AG09309 (cell line): ENCODE results near the gene SPESP1.

Source experiments
- DNase-seq: peaks from one replicate; pipeline ENCODE4 v3.0.0-alpha.2; 2010; ENCODE audit warnings: low read depth
- H3K4me3 ChIP-seq: 2 replicates; pipeline ENCODE4 v1.5.1; 2011; ENCODE audit warnings: mild to moderate bottlenecking, low read depth, low read length, moderate library complexity; ENCODE audit not compliant: control insufficient read depth
- TF ChIP-seq, protein P1 (sequence below): IDR thresholded peaks from 2 replicates; pipeline ENCODE4 v1.5.1; 2011; ENCODE audit warnings: mild to moderate bottlenecking, low read depth, low read length, inconsistent platforms; ENCODE audit not compliant: insufficient read depth, control insufficient read depth; ENCODE audit errors: missing control alignments

SPESP1 gene

DNA sequence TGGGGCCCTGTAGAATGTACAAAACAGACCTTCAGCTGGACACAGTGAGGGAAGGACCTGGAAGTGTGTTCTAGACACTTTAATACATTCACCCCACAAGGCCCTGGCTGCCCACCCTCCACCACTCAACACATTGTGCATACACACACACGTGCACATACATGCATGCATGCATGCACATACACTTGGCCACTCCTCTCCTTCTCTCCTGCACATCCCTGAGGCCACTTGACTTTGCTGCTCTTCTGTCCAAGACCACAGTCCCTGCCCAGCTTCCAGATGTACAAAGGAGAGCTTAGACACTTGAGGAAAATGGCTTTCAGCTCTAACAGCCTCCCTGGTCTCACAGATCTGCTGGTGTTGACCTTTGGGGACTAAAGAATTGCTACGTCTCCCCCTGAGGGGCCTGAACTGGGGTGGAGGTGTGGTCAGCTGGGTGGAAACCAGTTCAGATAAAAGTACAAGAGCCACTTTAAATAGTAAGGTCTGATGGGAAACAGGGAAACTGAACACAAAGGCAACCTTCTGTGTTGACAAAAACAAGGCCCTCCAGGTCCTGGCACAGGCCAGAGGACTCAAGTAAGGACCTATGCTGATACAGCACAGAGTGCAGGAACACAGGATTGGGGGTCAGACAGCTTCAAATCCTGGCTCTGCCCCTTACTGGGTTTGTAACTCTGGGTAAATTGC, 59.4 kb downstream of the SPESP1 start:
- no peak overlapping the region for H3K4me3 ChIP-seq
- TF ChIP-seq, protein P1, sequence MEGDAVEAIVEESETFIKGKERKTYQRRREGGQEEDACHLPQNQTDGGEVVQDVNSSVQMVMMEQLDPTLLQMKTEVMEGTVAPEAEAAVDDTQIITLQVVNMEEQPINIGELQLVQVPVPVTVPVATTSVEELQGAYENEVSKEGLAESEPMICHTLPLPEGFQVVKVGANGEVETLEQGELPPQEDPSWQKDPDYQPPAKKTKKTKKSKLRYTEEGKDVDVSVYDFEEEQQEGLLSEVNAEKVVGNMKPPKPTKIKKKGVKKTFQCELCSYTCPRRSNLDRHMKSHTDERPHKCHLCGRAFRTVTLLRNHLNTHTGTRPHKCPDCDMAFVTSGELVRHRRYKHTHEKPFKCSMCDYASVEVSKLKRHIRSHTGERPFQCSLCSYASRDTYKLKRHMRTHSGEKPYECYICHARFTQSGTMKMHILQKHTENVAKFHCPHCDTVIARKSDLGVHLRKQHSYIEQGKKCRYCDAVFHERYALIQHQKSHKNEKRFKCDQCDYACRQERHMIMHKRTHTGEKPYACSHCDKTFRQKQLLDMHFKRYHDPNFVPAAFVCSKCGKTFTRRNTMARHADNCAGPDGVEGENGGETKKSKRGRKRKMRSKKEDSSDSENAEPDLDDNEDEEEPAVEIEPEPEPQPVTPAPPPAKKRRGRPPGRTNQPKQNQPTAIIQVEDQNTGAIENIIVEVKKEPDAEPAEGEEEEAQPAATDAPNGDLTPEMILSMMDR: no peak
- no peak for DNase-seq

DNA sequence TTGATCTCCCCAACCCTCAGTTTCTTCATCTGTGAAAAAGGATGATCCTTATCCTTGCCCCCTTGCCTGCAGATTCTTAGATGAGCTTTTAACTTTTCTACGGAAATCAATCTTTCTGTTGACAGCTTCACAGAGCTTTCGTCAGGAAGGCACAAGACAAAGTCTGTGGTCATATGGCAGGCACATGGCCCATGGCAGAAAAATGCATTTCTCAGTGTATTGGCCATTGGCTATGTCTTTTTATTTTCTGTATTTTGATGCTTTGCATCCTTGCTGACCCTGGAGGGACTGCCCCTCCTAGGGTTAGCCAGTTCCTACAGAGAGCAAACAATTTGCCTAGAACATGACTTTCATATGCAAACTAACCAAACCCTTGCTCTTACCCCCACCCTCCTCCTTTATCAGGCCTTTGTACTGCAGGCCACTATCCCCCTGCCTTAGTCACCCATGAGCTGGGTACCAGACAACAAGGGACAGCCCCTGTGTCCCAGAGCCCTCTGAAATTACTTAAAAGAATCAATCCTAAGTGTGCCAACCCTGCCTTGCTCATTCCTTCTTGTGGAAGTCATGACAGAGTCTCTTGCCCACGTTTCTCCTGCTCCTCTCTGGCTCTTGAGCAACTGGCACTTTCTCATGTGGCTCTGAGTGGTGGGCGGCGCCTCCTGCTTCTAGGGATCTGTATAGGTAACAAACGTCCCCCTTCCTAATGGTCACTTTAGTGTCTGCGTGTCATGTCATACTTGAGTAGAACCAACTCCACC, 60.1 kb downstream of the SPESP1 start:
- H3K4me3 ChIP-seq: no peak overlapping the region
- DNase-seq: no peak
- TF ChIP-seq, protein P1: no peak

- TF ChIP-seq, protein P1: no peak
- no peak overlapping the region for H3K4me3 ChIP-seq
- DNase-seq: no peak
These were observed 60.7 kb downstream of the SPESP1 start for GRCh38 chr15:68990992-68991500.

DNA sequence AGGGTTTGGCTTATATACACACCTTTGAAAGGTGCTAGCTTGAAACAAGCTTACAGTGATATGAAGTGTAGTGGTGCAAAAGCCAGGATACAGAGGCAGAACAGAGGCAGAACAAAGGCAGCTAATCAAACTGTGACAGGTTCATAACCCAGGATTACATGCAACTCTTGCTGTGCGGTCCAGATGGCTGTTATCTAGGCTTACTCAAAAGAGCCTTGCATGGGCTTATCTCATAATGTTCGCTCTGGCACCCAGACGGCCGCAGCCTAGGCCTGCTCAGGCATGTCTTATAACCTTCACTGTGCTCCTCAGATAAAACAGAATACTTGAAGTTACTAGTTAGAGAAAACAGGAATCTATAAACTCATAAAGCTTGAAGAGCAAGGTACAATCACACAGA, 61.4 kb downstream of the SPESP1 start:
- TF ChIP-seq, protein P1: no peak
- no peak for DNase-seq
- H3K4me3 ChIP-seq: no peak overlapping the region

DNA sequence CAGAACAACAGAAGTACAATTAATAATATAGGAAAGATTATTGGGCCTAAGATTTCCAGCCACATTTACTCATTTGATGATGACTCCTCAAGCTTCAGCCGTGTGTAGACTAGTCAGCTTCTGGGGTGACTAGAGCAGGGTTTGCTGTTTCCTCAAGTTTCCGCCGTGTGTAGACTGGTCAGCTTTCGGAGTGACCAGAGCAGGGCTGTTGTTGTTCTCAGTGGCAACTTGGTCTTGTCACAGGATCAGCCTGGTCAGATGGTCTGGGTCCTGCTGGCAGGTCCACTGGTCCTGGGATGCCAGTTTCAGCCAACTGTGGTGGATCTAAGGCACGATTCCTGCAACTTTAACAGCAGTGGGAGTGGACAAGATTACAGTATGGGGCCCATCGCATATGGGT, 62.4 kb downstream of the SPESP1 start:
- TF ChIP-seq, protein P1: no peak
- DNase-seq: no peak
- no peak overlapping the region for H3K4me3 ChIP-seq

DNA sequence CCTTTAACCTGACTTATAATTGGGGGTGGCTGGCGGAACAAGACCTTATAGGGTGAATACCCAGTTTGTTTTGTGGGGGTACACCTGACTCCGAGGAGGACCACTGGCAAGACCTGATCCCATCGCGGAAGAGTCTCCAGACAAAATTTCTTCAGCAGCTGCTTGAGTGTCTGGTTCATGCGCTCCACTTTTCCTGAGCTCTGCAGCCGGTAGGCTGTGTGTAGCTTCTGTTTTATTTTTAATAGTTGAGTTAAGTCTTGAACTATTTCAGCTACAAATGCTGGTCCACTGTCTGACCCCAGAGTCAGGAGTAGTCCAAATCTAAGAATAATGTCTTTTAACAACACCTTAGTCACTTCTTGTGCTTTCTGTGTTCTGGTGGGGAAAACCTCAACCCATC, 63.0 kb downstream of the SPESP1 start:
- no peak for DNase-seq
- H3K4me3 ChIP-seq: no peak overlapping the region
- TF ChIP-seq, protein P1: no peak
